Ovary (tissue), 3 donors: ENCODE measurements around the gene MRPS10.

ENCODE experiments used
- POLR2A ChIP-seq: fragments of 450-650 bp; IDR thresholded peaks from one replicate; pipeline ENCODE4 v1.6.1; 2017; ENCODE audit warnings: antibody characterized with exemption, mild to moderate bottlenecking, moderate library complexity
- TF ChIP-seq, protein P1 (sequence below), 3 donors: fragments of 450-650 bp in 2 of 3; fragments of 200-600 bp in 1 of 3; IDR thresholded peaks; one replicate each; pipeline versions ENCODE4 v1.5.1 to v1.8.0; 2016 to 2022; ENCODE audit warnings: antibody characterized with exemption in 3 of 3, mild to moderate bottlenecking in 1 of 3
- donor health status: DM: no; HTN: no; CAD: no.

DNA sequence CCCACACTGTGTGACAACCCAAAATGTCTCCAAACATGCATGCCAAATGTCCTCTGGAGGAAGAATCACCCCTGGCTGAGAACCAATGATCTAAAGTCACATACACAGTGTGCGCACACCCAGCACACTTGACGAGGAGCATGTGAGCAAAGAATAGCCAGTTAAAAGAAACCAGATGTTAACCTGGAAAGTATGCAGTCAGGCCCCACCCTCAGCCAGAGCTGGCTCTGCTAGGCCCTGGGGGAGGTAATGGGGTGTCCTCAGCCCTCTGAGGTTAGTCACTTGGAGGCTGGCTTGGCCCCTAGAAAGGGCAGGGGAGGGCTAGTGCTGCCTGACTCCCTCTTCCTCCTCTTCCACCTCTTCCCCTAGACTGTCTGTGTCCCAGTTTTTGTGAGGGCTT, 59.6 kb downstream of the MRPS10 start:
- TF ChIP-seq, protein P1, sequence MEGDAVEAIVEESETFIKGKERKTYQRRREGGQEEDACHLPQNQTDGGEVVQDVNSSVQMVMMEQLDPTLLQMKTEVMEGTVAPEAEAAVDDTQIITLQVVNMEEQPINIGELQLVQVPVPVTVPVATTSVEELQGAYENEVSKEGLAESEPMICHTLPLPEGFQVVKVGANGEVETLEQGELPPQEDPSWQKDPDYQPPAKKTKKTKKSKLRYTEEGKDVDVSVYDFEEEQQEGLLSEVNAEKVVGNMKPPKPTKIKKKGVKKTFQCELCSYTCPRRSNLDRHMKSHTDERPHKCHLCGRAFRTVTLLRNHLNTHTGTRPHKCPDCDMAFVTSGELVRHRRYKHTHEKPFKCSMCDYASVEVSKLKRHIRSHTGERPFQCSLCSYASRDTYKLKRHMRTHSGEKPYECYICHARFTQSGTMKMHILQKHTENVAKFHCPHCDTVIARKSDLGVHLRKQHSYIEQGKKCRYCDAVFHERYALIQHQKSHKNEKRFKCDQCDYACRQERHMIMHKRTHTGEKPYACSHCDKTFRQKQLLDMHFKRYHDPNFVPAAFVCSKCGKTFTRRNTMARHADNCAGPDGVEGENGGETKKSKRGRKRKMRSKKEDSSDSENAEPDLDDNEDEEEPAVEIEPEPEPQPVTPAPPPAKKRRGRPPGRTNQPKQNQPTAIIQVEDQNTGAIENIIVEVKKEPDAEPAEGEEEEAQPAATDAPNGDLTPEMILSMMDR (IDR thresholded peaks at IDR 0.05), result no peak
- no peak for TF ChIP-seq POLR2A
